K562 (cell line): ENCODE data around the gene NUP85. TPM values are rescaled to one million over a fixed set of nuclear protein-coding genes. Genes with fewer than 3 reads are reported as not detected.
A peak's percentile ranks its signal among the peaks of the same experiment; 100 is the strongest.

Experiments used
- GTF2E2 ChIP-seq: fragments of 200-800 bp; sonication (Bioruptor generic); IDR thresholded peaks from 2 replicates; pipeline ENCODE4 v1.6.1; 2016; ENCODE audit warnings: missing genetic modification characterization, missing compliant biosample characterization
- NR2F6 ChIP-seq: fragments of 450-650 bp; formaldehyde crosslinking; IDR thresholded peaks from 2 replicates; pipeline ENCODE4 v1.4.0; 2020; ENCODE audit warnings: mild to moderate bottlenecking
- ZC3H4 ChIP-seq: sonication (generic); formaldehyde crosslinking; IDR thresholded peaks from 2 replicates; pipeline ENCODE4 v1.9.0; 2021; ENCODE audit warnings: missing genetic modification reagents, borderline replicate concordance
- ZFPM2 ChIP-seq: fragments of 250-450 bp; sonication (Bioruptor Pico); IDR thresholded peaks from 2 replicates; pipeline ENCODE4 v1.5.1; 2022; ENCODE audit warnings: mild to moderate bottlenecking
- ZNF165 ChIP-seq: fragments of 250-450 bp; sonication (Bioruptor Pico); IDR thresholded peaks from 2 replicates; pipeline ENCODE4 v1.4.0; 2020; ENCODE audit warnings: borderline replicate concordance
- polyA plus RNA-seq, 8 experiments: library from polyadenylated mRNA; depleted of rRNA in 4 of 8; stranded (reverse) in 5 of 8; unstranded in 3 of 8; fragments of >200 nt; fragmentation: Nextera tagmentation in 2 of 8; fragmentation: Illumina TruSeq in 1 of 8; extraction: Ambion mirVana in 2 of 8; extraction: Trizol in 1 of 8; gene quantifications; 2 replicates each; pipeline versions ENCODE4 v1.2.1 to v1.2.3, GENCODE V29; 2011 to 2014; ENCODE audit warnings: inconsistent platforms in 1 of 8, missing spikeins in 1 of 8
- total RNA-seq, 7 experiments: library from RNA; depleted of rRNA in 6 of 7; stranded (reverse); fragments of >200 nt in 6 of 7; fragmentation: Illumina TruSeq in 2 of 7; extraction: Trizol in 2 of 7; gene quantifications; 2 replicates each; pipeline versions ENCODE4 v1.2.1 to v1.2.3, GENCODE V29; 2011 to 2021; ENCODE audit warnings: low replicate concordance in 1 of 7
- TF ChIP-seq, protein P1 (sequence below): fragments of 250-450 bp; sonication (Bioruptor Pico); IDR thresholded peaks from 2 replicates; pipeline ENCODE4 v1.8.0; 2021; ENCODE audit warnings: borderline replicate concordance, mild to moderate bottlenecking, moderate library complexity; ENCODE audit not compliant: poor library complexity, severe bottlenecking
- TF ChIP-seq, protein P2 (sequence below): fragments of 450-650 bp; formaldehyde crosslinking; IDR thresholded peaks from 2 replicates; pipeline ENCODE4 v1.4.0; 2022; ENCODE audit warnings: missing genetic modification characterization
- TF ChIP-seq, protein P3 (sequence below): fragments of 450-650 bp; IDR thresholded peaks from 2 replicates; pipeline ENCODE4 v1.6.1; 2016; ENCODE audit warnings: low read depth
- TF ChIP-seq, protein P4 (sequence below): fragments of 250-450 bp; sonication (Bioruptor Pico); IDR thresholded peaks from 2 replicates; pipeline ENCODE4 v1.8.0; 2022; ENCODE audit warnings: moderate library complexity, mild to moderate bottlenecking, inconsistent platforms
- TF ChIP-seq, protein P5 (sequence below): sonication (generic); formaldehyde crosslinking; IDR thresholded peaks from 2 replicates; pipeline ENCODE4 v1.8.1; 2022; ENCODE audit warnings: missing genetic modification reagents
- TF ChIP-seq, protein P6 (sequence below): sonication (generic); formaldehyde crosslinking; IDR thresholded peaks from 2 replicates; pipeline ENCODE4 v1.8.0; 2022; ENCODE audit warnings: mild to moderate bottlenecking, missing genetic modification reagents

The NUP85 gene
- total and polyA plus RNA-seq, 9 of the 15 experiments (the other 6 are each of a cell fraction or from before 2014, with no cell fraction given), result 50.2 to 177 (median 110) TPM

DNA sequence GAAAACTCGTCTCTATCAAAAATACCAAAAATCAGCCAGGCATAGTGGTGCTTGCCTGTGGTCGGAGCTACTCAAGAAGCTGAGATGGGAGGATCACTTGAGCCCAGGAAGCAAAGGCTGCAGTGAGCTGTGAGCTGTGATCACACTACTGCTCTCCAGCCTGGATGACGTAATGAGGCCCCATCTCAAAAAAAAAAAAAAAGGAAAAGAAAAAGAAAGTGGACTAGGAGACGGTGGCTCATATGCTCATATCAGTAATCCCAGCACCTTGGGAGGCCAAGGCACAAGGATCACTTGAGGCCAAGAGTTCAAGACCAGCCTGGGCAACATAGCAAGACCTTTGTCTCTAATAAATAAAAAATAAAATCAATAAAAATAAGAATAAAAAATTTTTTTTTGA, 13.9 kb upstream of the NUP85 start (continued):
- TF ChIP-seq ZNF165 (CRISPR knock-in tag) (no peak), GTF2E2 (no peak), NR2F6 (no peak), ZFPM2 (CRISPR knock-in tag) (no peak), ZC3H4 (CRISPR knock-in tag) (no peak)
- TF ChIP-seq, protein P1, sequence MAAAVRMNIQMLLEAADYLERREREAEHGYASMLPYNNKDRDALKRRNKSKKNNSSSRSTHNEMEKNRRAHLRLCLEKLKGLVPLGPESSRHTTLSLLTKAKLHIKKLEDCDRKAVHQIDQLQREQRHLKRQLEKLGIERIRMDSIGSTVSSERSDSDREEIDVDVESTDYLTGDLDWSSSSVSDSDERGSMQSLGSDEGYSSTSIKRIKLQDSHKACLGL (CRISPR knock-in tag), result no peak
- TF ChIP-seq, protein P2, sequence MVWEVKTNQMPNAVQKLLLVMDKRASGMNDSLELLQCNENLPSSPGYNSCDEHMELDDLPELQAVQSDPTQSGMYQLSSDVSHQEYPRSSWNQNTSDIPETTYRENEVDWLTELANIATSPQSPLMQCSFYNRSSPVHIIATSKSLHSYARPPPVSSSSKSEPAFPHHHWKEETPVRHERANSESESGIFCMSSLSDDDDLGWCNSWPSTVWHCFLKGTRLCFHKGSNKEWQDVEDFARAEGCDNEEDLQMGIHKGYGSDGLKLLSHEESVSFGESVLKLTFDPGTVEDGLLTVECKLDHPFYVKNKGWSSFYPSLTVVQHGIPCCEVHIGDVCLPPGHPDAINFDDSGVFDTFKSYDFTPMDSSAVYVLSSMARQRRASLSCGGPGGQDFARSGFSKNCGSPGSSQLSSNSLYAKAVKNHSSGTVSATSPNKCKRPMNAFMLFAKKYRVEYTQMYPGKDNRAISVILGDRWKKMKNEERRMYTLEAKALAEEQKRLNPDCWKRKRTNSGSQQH (CRISPR knock-in tag), result no peak
- TF ChIP-seq, protein P3, sequence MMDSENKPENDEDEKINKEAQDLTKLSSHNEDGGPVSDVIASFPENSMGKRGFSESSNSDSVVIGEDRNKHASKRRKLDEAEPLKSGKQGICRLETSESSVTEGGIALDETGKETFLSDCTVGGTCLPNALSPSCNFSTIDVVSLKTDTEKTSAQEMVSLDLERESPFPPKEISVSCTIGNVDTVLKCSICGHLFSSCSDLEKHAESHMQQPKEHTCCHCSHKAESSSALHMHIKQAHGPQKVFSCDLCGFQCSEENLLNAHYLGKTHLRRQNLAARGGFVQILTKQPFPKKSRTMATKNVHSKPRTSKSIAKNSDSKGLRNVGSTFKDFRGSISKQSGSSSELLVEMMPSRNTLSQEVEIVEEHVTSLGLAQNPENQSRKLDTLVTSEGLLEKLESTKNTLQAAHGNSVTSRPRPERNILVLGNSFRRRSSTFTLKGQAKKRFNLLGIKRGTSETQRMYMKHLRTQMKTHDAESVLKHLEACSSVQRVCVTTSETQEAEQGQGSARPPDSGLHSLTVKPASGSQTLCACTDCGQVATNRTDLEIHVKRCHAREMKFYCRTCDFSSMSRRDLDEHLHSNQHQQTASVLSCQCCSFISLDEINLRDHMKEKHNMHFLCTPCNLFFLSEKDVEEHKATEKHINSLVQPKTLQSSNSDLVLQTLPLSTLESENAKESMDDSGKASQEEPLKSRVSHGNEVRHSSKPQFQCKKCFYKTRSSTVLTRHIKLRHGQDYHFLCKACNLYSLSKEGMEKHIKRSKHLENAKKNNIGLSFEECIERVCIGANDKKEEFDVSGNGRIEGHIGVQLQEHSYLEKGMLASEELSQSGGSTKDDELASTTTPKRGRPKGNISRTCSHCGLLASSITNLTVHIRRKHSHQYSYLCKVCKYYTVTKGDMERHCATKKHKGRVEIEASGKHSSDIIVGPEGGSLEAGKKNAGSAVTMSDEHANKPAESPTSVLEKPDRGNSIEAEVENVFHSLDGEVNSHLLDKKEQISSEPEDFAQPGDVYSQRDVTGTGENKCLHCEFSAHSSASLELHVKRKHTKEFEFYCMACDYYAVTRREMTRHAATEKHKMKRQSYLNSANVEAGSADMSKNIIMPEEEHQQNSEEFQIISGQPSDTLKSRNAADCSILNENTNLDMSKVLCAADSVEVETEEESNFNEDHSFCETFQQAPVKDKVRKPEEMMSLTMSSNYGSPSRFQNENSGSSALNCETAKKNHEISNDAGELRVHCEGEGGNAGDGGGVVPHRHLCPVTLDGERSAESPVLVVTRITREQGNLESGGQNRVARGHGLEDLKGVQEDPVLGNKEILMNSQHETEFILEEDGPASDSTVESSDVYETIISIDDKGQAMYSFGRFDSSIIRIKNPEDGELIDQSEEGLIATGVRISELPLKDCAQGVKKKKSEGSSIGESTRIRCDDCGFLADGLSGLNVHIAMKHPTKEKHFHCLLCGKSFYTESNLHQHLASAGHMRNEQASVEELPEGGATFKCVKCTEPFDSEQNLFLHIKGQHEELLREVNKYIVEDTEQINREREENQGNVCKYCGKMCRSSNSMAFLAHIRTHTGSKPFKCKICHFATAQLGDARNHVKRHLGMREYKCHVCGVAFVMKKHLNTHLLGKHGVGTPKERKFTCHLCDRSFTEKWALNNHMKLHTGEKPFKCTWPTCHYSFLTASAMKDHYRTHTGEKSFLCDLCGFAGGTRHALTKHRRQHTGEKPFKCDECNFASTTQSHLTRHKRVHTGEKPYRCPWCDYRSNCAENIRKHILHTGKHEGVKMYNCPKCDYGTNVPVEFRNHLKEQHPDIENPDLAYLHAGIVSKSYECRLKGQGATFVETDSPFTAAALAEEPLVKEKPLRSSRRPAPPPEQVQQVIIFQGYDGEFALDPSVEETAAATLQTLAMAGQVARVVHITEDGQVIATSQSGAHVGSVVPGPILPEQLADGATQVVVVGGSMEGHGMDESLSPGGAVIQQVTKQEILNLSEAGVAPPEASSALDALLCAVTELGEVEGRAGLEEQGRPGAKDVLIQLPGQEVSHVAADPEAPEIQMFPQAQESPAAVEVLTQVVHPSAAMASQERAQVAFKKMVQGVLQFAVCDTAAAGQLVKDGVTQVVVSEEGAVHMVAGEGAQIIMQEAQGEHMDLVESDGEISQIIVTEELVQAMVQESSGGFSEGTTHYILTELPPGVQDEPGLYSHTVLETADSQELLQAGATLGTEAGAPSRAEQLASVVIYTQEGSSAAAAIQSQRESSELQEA, result peak; percentile 91
- TF ChIP-seq, protein P4, sequence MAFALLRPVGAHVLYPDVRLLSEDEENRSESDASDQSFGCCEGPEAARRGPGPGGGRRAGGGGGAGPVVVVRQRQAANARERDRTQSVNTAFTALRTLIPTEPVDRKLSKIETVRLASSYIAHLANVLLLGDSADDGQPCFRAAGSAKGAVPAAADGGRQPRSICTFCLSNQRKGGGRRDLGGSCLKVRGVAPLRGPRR (CRISPR knock-in tag), result no peak
- TF ChIP-seq, protein P5, sequence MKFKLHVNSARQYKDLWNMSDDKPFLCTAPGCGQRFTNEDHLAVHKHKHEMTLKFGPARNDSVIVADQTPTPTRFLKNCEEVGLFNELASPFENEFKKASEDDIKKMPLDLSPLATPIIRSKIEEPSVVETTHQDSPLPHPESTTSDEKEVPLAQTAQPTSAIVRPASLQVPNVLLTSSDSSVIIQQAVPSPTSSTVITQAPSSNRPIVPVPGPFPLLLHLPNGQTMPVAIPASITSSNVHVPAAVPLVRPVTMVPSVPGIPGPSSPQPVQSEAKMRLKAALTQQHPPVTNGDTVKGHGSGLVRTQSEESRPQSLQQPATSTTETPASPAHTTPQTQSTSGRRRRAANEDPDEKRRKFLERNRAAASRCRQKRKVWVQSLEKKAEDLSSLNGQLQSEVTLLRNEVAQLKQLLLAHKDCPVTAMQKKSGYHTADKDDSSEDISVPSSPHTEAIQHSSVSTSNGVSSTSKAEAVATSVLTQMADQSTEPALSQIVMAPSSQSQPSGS (CRISPR knock-in tag), result no peak
- TF ChIP-seq, protein P6, sequence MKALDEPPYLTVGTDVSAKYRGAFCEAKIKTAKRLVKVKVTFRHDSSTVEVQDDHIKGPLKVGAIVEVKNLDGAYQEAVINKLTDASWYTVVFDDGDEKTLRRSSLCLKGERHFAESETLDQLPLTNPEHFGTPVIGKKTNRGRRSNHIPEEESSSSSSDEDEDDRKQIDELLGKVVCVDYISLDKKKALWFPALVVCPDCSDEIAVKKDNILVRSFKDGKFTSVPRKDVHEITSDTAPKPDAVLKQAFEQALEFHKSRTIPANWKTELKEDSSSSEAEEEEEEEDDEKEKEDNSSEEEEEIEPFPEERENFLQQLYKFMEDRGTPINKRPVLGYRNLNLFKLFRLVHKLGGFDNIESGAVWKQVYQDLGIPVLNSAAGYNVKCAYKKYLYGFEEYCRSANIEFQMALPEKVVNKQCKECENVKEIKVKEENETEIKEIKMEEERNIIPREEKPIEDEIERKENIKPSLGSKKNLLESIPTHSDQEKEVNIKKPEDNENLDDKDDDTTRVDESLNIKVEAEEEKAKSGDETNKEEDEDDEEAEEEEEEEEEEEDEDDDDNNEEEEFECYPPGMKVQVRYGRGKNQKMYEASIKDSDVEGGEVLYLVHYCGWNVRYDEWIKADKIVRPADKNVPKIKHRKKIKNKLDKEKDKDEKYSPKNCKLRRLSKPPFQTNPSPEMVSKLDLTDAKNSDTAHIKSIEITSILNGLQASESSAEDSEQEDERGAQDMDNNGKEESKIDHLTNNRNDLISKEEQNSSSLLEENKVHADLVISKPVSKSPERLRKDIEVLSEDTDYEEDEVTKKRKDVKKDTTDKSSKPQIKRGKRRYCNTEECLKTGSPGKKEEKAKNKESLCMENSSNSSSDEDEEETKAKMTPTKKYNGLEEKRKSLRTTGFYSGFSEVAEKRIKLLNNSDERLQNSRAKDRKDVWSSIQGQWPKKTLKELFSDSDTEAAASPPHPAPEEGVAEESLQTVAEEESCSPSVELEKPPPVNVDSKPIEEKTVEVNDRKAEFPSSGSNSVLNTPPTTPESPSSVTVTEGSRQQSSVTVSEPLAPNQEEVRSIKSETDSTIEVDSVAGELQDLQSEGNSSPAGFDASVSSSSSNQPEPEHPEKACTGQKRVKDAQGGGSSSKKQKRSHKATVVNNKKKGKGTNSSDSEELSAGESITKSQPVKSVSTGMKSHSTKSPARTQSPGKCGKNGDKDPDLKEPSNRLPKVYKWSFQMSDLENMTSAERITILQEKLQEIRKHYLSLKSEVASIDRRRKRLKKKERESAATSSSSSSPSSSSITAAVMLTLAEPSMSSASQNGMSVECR, result no peak
